Measurements from ENCODE around the gene RASSF7.

- TF ChIP-seq CTCF (IDR thresholded peaks at IDR 0.05; ENCODE audit: insufficient read depth, low read depth, low read length) (no peak), EZH2 (IDR thresholded peaks at IDR 0.05; ENCODE audit: insufficient read depth, low read length) (no peak)
Measured at GRCh38 chr11:535210-535518, 25.6 kb upstream of the RASSF7 start.
